Ascending aorta (tissue), 2 donors: ENCODE measurements around the gene COL6A2. TPM values are rescaled to one million over a fixed set of nuclear protein-coding genes. Genes with fewer than 3 reads are reported as not detected.

Source experiments
- DNase-seq, 2 donors: peaks; one replicate each; pipeline ENCODE4 v3.0.0-alpha.2; 2019; ENCODE audit warnings: low spot score in 2 of 2
- H3K27ac ChIP-seq, 2 donors: fragments of 200-600 bp; sonication (generic); one replicate each; pipeline ENCODE4 v1.5.1; 2016 to 2017; ENCODE audit warnings: mild to moderate bottlenecking in 1 of 2
- H3K27me3 ChIP-seq: fragments of 200-600 bp; sonication (generic); one replicate; pipeline ENCODE4 v1.5.1; 2017
- H3K36me3 ChIP-seq, 2 donors: fragments of 200-600 bp; sonication (generic); one replicate each; pipeline ENCODE4 v1.5.1; 2016
- H3K4me1 ChIP-seq, 2 donors: fragments of 200-600 bp; sonication (generic); one replicate each; pipeline ENCODE4 v1.5.1; 2016 to 2017; ENCODE audit warnings: mild to moderate bottlenecking in 1 of 2
- H3K4me3 ChIP-seq, 2 donors: fragments of 200-600 bp; sonication (generic); one replicate each; pipeline ENCODE4 v1.5.1; 2016 to 2017; ENCODE audit warnings: mild to moderate bottlenecking in 1 of 2
- H3K9me3 ChIP-seq, 2 donors: fragments of 200-600 bp; sonication (generic); one replicate each; pipeline ENCODE4 v1.5.1; 2016
- intact Hi-C: fragments of 100-400 bp; cut with DNase I; formaldehyde crosslinking; loops from one replicate; pipeline ENCODE4 v1.15.1; 2023
- total RNA-seq: library from RNA; depleted of rRNA; stranded (reverse); fragments of >200 nt; gene quantifications from one replicate; pipeline ENCODE4 v1.1.0, GENCODE V29; 2016
- TF ChIP-seq, protein P1 (sequence below), 3 experiments: fragments of 200-600 bp in 2 of 3; fragments of 450-650 bp in 1 of 3; sonication (generic) in 2 of 3; IDR thresholded peaks; one replicate each; pipeline ENCODE4 v1.5.1; 2016 to 2019; ENCODE audit warnings: antibody characterized with exemption in 3 of 3, mild to moderate bottlenecking in 1 of 3, moderate library complexity in 1 of 3

Gene COL6A2
- total RNA-seq, 1 donor from 2014 or later, result 1,704 TPM

DNA sequence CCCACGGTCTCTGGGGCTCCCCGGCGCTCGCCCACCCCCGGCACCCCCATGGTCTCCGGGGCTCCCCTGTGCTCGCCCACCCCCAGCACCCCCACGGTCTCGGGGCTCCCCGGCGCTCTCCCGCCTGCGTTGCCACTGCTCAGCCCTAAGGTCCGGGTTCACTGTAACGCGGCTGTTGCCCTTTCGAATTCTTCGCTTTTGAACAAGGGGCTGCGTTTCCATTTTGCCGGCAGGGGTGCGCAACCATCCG lies 62.7 kb downstream of the COL6A2 start:
- Histone ChIP-seq H3K4me1 (no peaks in the 10 kb centered on the region), H3K9me3 (no peaks in the 10 kb centered on the region), H3K4me3 (no peak overlapping the region), H3K27ac (no peak overlapping the region), H3K36me3 (peaks cover 0 to 5% of the 10 kb centered on the region in 2 donors), H3K27me3 (no peaks in the 10 kb centered on the region)
- DNase-seq, result peak in 1 of 2 donors; percentile 37
- intact Hi-C loops, result no loop called here
- TF ChIP-seq, protein P1, sequence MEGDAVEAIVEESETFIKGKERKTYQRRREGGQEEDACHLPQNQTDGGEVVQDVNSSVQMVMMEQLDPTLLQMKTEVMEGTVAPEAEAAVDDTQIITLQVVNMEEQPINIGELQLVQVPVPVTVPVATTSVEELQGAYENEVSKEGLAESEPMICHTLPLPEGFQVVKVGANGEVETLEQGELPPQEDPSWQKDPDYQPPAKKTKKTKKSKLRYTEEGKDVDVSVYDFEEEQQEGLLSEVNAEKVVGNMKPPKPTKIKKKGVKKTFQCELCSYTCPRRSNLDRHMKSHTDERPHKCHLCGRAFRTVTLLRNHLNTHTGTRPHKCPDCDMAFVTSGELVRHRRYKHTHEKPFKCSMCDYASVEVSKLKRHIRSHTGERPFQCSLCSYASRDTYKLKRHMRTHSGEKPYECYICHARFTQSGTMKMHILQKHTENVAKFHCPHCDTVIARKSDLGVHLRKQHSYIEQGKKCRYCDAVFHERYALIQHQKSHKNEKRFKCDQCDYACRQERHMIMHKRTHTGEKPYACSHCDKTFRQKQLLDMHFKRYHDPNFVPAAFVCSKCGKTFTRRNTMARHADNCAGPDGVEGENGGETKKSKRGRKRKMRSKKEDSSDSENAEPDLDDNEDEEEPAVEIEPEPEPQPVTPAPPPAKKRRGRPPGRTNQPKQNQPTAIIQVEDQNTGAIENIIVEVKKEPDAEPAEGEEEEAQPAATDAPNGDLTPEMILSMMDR (IDR thresholded peaks at IDR 0.05), result no peak

- H3K4me1 ChIP-seq, result no peaks in the 10 kb centered on the region
- H3K27ac ChIP-seq, result no peak overlapping the region
- no peaks in the 10 kb centered on the region for H3K9me3 ChIP-seq
- peak in 1 of 2 donors; percentile 57 for DNase-seq
- H3K36me3 ChIP-seq, result peaks cover 0 to 5% of the 10 kb centered on the region in 2 donors
- H3K27me3 ChIP-seq, result no peaks in the 10 kb centered on the region
- no peak overlapping the region for H3K4me3 ChIP-seq
- TF ChIP-seq, protein P1 (IDR thresholded peaks at IDR 0.05), result no peak
- intact Hi-C loops, result no loop called here
These were observed 63.2 kb downstream of the COL6A2 start for GRCh38 chr21:46160907-46161632.

DNA sequence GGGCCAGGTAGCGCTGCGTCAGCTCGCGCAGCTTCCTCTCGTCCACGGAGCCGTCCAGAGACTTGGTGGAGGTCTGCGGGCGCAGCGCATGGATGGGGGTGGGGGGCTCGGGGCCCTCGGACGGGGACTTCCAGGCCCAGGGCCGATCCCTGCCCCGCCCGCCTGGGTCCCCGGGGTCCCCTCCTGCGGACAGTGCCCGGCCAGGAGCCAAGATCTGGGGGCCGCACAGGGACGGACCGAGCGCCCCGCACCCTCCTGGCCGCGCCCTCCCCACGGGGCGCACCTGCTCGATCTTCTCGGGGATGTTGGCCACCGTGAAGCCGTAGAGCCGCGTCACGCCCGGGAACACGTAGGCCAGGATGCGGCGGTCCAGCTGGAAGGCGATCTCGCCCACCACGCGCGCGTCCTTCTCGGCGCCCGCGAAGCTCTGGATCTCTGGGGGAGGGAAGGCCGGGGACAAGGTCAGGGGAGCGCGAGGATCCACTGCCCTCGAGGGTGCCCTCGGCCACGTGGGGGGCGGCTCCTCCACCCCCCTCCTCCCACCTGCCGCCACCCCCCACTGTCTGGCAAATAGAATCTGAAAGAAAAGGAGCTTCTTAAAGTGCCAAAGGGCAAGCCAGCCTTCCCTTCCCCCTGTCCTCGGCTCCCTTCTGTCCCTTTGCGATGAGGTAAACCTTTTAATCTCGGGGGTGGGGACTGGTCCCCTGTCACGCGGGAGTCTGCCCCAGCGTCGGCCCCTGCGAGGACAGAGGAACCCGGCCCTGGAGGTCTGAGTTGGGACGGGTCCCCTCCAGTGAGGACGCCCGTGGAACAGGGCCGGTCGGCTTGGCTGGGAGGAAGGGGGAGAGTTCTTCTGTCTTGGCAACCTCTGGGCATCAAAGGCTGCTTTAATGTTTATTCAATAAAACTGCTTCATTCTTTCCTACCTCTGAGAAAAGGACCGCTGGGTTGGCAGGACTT lies 64.0 kb downstream of the COL6A2 start:
- Histone ChIP-seq H3K27me3 (no peaks in the 10 kb centered on the region), H3K36me3 (peaks cover 0 to 5% of the 10 kb centered on the region in 2 donors), H3K27ac (no peak overlapping the region), H3K4me1 (no peaks in the 10 kb centered on the region), H3K4me3 (no peak overlapping the region), H3K9me3 (no peaks in the 10 kb centered on the region)
- TF ChIP-seq, protein P1 (IDR thresholded peaks at IDR 0.05), result no peak
- intact Hi-C loops, result no loop called here
- peak in 1 of 2 donors; percentile 60 for DNase-seq

DNA sequence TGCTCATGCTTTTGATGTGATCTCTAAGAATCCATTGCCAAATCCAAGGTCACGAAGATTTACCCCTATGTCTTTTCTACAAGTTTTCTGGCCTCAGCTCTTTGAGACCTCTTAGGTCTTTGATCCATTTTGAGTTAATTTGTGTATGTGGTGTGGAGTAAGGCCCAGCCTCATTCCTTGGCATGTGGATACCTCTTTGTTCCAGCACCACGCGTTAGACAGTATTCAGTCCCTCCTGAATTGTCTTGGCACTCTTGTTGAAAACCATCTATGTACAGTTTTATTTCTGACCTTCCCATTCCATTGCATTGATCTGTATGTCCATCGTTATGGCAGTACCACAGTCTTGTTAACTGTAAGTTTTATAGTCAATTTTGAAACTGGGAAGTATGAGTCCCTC lies 65.5 kb downstream of the COL6A2 start:
- intact Hi-C loops, result no loop called here
- Histone ChIP-seq H3K27me3 (no peaks in the 10 kb centered on the region), H3K4me1 (no peaks in the 10 kb centered on the region), H3K36me3 (peaks cover 0 to 5% of the 10 kb centered on the region in 2 donors), H3K4me3 (no peak overlapping the region), H3K9me3 (no peaks in the 10 kb centered on the region), H3K27ac (no peak overlapping the region)
- no peak for DNase-seq
- TF ChIP-seq, protein P1 (IDR thresholded peaks at IDR 0.05), result no peak

GRCh38 chr21:46165098-46165497 lies 67.2 kb downstream of the COL6A2 start:
- intact Hi-C loops, result no loop called here

More at GRCh38 chr21:46165098-46165497, 67.2 kb downstream of the COL6A2 start:
- Histone ChIP-seq H3K27ac (no peak overlapping the region), H3K36me3 (peaks cover 0 to 5% of the 10 kb centered on the region in 2 donors), H3K27me3 (no peaks in the 10 kb centered on the region), H3K9me3 (no peaks in the 10 kb centered on the region), H3K4me1 (no peaks in the 10 kb centered on the region), H3K4me3 (no peak overlapping the region)
- no peak for DNase-seq
- TF ChIP-seq, protein P1 (IDR thresholded peaks at IDR 0.05), result no peak
